ENCODE data around the gene SNAP29. TPM values are rescaled to one million over a fixed set of nuclear protein-coding genes. Genes with fewer than 3 reads are reported as not detected.

Gene SNAP29
- total and polyA plus RNA-seq, 8 donors, result 8.8 to 24.0 (median 15.6) TPM

- no peaks in the 10 kb centered on the region for H3K9me3 ChIP-seq
- DNase-seq, result no peak
- WGBS, 5 donors, result 66 to 79% (median 72%) methylated on average over 4 of the region's 4 CpGs
- H3K4me3 ChIP-seq, result no peak overlapping the region
- H3K27me3 ChIP-seq, result no peaks in the 10 kb centered on the region
- peak overlapping the region in 3 of 5 donors; percentile 7 to 26 (median 11) for H3K27ac ChIP-seq
- intact Hi-C loops (cut with DNase I; ENCODE audit: low total_unique reads), result no loop called here
- TF ChIP-seq POLR2A (IDR thresholded peaks at IDR 0.05), result no peak
- TF ChIP-seq EP300 (IDR thresholded peaks at IDR 0.05), result no peak
- no peak for TF ChIP-seq CTCF (IDR thresholded peaks at IDR 0.05)
- TF ChIP-seq POLR2AphosphoS5 (IDR thresholded peaks at IDR 0.05), result no peak
- H3K36me3 ChIP-seq, result peaks cover 0 to 37% (median 29%) of the 10 kb centered on the region in 4 donors
- H3K4me1 ChIP-seq, result peaks cover 33 to 86% (median 54%) of the 10 kb centered on the region in 4 donors
Observed at GRCh38 chr22:20863366-20863765, 4.6 kb downstream of the SNAP29 start.

- TF ChIP-seq POLR2AphosphoS5 (IDR thresholded peaks at IDR 0.05) (no peak), EP300 (IDR thresholded peaks at IDR 0.05) (no peak), POLR2A (IDR thresholded peaks at IDR 0.05) (no peak), CTCF (IDR thresholded peaks at IDR 0.05) (no peak)
Observed at GRCh38 chr22:20864186-20864908, 5.5 kb downstream of the SNAP29 start.

GRCh38 chr22:20865331-20865730 lies 6.5 kb downstream of the SNAP29 start:
- H3K27ac ChIP-seq, result peak overlapping the region; percentile 27 to 85 (median 82)
- no peaks in the 10 kb centered on the region for H3K27me3 ChIP-seq
- no peak for DNase-seq
- no peak for TF ChIP-seq EP300 (IDR thresholded peaks at IDR 0.05)
- no peak for TF ChIP-seq POLR2A (IDR thresholded peaks at IDR 0.05)
- no peak for TF ChIP-seq POLR2AphosphoS5 (IDR thresholded peaks at IDR 0.05)
- no peak for TF ChIP-seq CTCF (IDR thresholded peaks at IDR 0.05)
- H3K9me3 ChIP-seq, result no peaks in the 10 kb centered on the region
- intact Hi-C loops (cut with DNase I; ENCODE audit: low total_unique reads), result no loop called here
- H3K4me3 ChIP-seq, result no peak overlapping the region
- peaks cover 23 to 79% (median 46%) of the 10 kb centered on the region in 4 donors for H3K4me1 ChIP-seq
- 76 to 92% (median 86%) methylated on average over 2 to 3 of the region's 3 CpGs for WGBS, 5 donors
- H3K36me3 ChIP-seq, result peaks cover 8 to 50% (median 36%) of the 10 kb centered on the region in 4 donors

More at GRCh38 chr22:20864186-20864908, 5.5 kb downstream of the SNAP29 start:
- no peak for DNase-seq
- Histone ChIP-seq H3K9me3 (no peaks in the 10 kb centered on the region), H3K27me3 (no peaks in the 10 kb centered on the region), H3K36me3 (peaks cover 0 to 44% (median 29%) of the 10 kb centered on the region in 4 donors), H3K4me3 (no peak overlapping the region), H3K4me1 (peaks cover 33 to 89% (median 55%) of the 10 kb centered on the region in 4 donors), H3K27ac (no peak overlapping the region)
- intact Hi-C loops (cut with DNase I; ENCODE audit: low total_unique reads), result no loop called here
- WGBS, 5 donors, result 87 to 90% (median 90%) methylated on average over 11 to 12 of the region's 12 CpGs

GRCh38 chr22:20865875-20866445 lies 7.2 kb downstream of the SNAP29 start:
- WGBS, 5 donors, result 43 to 71% (median 60%) methylated on average over 8 of the region's 8 CpGs
- peaks cover 10 to 53% (median 42%) of the 10 kb centered on the region in 4 donors for H3K36me3 ChIP-seq
- intact Hi-C loops (cut with DNase I; ENCODE audit: low total_unique reads), result no loop called here
- peak; percentile 30 to 59 for DNase-seq
- TF ChIP-seq CTCF (IDR thresholded peaks at IDR 0.05) (no peak), POLR2AphosphoS5 (IDR thresholded peaks at IDR 0.05) (peak in 1 of 3 donors; percentile 22)
- no peaks in the 10 kb centered on the region for H3K9me3 ChIP-seq
- no peak overlapping the region for H3K4me3 ChIP-seq
- peak overlapping the region; percentile 50 to 91 (median 84) for H3K27ac ChIP-seq
- no peaks in the 10 kb centered on the region for H3K27me3 ChIP-seq
- H3K4me1 ChIP-seq, result peaks cover 20 to 73% (median 42%) of the 10 kb centered on the region in 4 donors

All from stomach (tissue), 9 donors.